A549 (cell line): Measurements from ENCODE around the gene CYP4F8. TPM values are rescaled to one million over a fixed set of nuclear protein-coding genes. Genes with fewer than 3 reads are reported as not detected.

ENCODE experiments used
- ATAC-seq, 2 experiments: fragments of 200-7000 bp in 1 of 2; fragments of >200 bp in 1 of 2; cut with Nextera tagmentation in 1 of 2; cut with Tn5 transposase in 1 of 2; 3 replicates each; pipeline versions ENCODE4 v1.8.0 to v1.9.1; 2018 to 2020; ENCODE audit warnings: mild to moderate bottlenecking in 1 of 2, moderate library complexity in 1 of 2
- CTCF ChIA-PET: fragments of 300-600 bp; sonication (Branson Sonifier 250); formaldehyde crosslinking; extraction: SDS; loops from one replicate; lab custom pipeline; 2021; ENCODE audit warnings: antibody characterized with exemption, inconsistent platforms; lab: Yijun Ruan, JAX
- POLR2A ChIA-PET: fragments of 350-600 bp; formaldehyde crosslinking; extraction: SDS; loops from one replicate; lab custom pipeline; 2021; ENCODE audit warnings: antibody characterized with exemption, inconsistent platforms; lab: Yijun Ruan, JAX
- DNase-seq, 2 experiments: peaks; one replicate each; pipeline versions ENCODE4 v3.0.0 to v3.0.0-alpha.2; 2011 to 2016; ENCODE audit warnings: low read depth in 1 of 2, low spot score in 1 of 2
- FAIRE-seq: peaks from 2 replicates; lab custom pipeline; 2011; peaks lifted over from hg19 to GRCh38; lab: Jason Lieb, UNC
- H3K27ac ChIP-seq, 2 experiments: fragments of >200 bp; sonication (Bioruptor Twin); formaldehyde crosslinking; 3 replicates each; pipeline ENCODE4 v1.5.1; 2016 to 2017
- H3K4me1 ChIP-seq: fragments of >200 bp; sonication (Bioruptor Twin); formaldehyde crosslinking; 3 replicates; pipeline ENCODE4 v1.6.1; 2016
- H3K4me2 ChIP-seq: fragments of >200 bp; sonication (Bioruptor Twin); formaldehyde crosslinking; 3 replicates; pipeline ENCODE4 v1.6.1; 2016
- H3K4me3 ChIP-seq: fragments of >200 bp; sonication (Bioruptor Twin); formaldehyde crosslinking; 3 replicates; pipeline ENCODE4 v1.5.1; 2016
- H3K9me3 ChIP-seq: fragments of >200 bp; sonication (Bioruptor Twin); formaldehyde crosslinking; 3 replicates; pipeline ENCODE4 v1.6.1; 2016
- CEBPB ChIP-seq, 2 experiments: fragments of >200 bp in 1 of 2; sonication (Bioruptor Twin) in 1 of 2; formaldehyde crosslinking in 1 of 2; IDR thresholded peaks; 2 replicates each; pipeline ENCODE4 v1.6.1; 2012 to 2016
- EHMT2 ChIP-seq: fragments of 200-600 bp; sonication (generic); IDR thresholded peaks from 2 replicates; pipeline ENCODE4 v1.6.1; 2016; ENCODE audit warnings: antibody characterized with exemption, low read depth, mild to moderate bottlenecking, moderate library complexity
- FOXS1 ChIP-seq: fragments of 250-450 bp; sonication (Bioruptor Pico); IDR thresholded peaks from 2 replicates; pipeline ENCODE4 v1.5.0; 2020; ENCODE audit warnings: mild to moderate bottlenecking, moderate library complexity
- GATA3 ChIP-seq: IDR thresholded peaks from 2 replicates; pipeline ENCODE4 v1.6.1; 2012; ENCODE audit warnings: borderline replicate concordance
- HDAC2 ChIP-seq: fragments of 200-600 bp; sonication (generic); IDR thresholded peaks from 2 replicates; pipeline ENCODE4 v1.6.1; 2016
- HOXA7 ChIP-seq: fragments of 250-450 bp; sonication (Bioruptor Pico); IDR thresholded peaks from 2 replicates; pipeline ENCODE4 v1.5.0; 2020; ENCODE audit warnings: mild to moderate bottlenecking, moderate library complexity
- HOXB5 ChIP-seq: fragments of 250-450 bp; sonication (Bioruptor Pico); IDR thresholded peaks from 2 replicates; pipeline ENCODE4 v1.5.0; 2020; ENCODE audit warnings: mild to moderate bottlenecking, moderate library complexity
- JUN ChIP-seq, 2 experiments: fragments of >200 bp; sonication (Bioruptor Twin); formaldehyde crosslinking; IDR thresholded peaks; 2 replicates in 1 of 2; 3 replicates in 1 of 2; pipeline ENCODE4 v1.6.1; 2016 to 2017
- JUNB ChIP-seq: fragments of >200 bp; sonication (Bioruptor Twin); formaldehyde crosslinking; IDR thresholded peaks from 2 replicates; pipeline ENCODE4 v1.6.1; 2016
- MAZ ChIP-seq: fragments of 150-350 bp; IDR thresholded peaks from 2 replicates; pipeline ENCODE4 v1.6.1; 2014; ENCODE audit warnings: antibody characterized with exemption, low read depth, low read length, borderline replicate concordance
- MYC ChIP-seq: IDR thresholded peaks from 2 replicates; pipeline ENCODE4 v1.6.1; 2012; ENCODE audit warnings: mild to moderate bottlenecking, inconsistent platforms, low read length, improper control_type of control experiment, borderline replicate concordance
- NPAS2 ChIP-seq: fragments of 250-450 bp; sonication (Bioruptor Pico); IDR thresholded peaks from 2 replicates; pipeline ENCODE4 v1.8.0; 2022; ENCODE audit warnings: mild to moderate bottlenecking, moderate library complexity, borderline replicate concordance
- POLR2A ChIP-seq: IDR thresholded peaks from 2 replicates; pipeline ENCODE4 v1.6.1; 2012; ENCODE audit warnings: mild to moderate bottlenecking, low read length
- POLR2AphosphoS2 ChIP-seq: conservative IDR thresholded peaks from 2 replicates; pipeline ENCODE4 v1.6.1; 2012; ENCODE audit warnings: low read length, improper control_type of control experiment, inconsistent platforms
- RAD21 ChIP-seq, 2 experiments: fragments of >200 bp in 1 of 2; sonication (Bioruptor Twin) in 1 of 2; formaldehyde crosslinking in 1 of 2; IDR thresholded peaks in 1 of 2; conservative IDR thresholded peaks in 1 of 2; 2 replicates in 1 of 2; 3 replicates in 1 of 2; pipeline ENCODE4 v1.6.1; 2012 to 2018; ENCODE audit warnings: inconsistent platforms in 1 of 2
- RCOR1 ChIP-seq: fragments of 150-350 bp; IDR thresholded peaks from 2 replicates; pipeline ENCODE4 v1.6.1; 2014; ENCODE audit warnings: antibody characterized with exemption, low read length, low read depth
- RFX5 ChIP-seq: fragments of 450-650 bp; IDR thresholded peaks from 2 replicates; pipeline ENCODE4 v1.7.1; 2014; ENCODE audit warnings: antibody characterized with exemption, mild to moderate bottlenecking, moderate library complexity
- SREBF2 ChIP-seq: fragments of 450-650 bp; IDR thresholded peaks from 2 replicates; pipeline ENCODE4 v1.6.1; 2014; ENCODE audit warnings: mild to moderate bottlenecking, moderate library complexity
- TP53 ChIP-seq: fragments of 250-450 bp; sonication (Bioruptor Pico); IDR thresholded peaks from 2 replicates; pipeline ENCODE4 v1.5.0; 2021; ENCODE audit warnings: mild to moderate bottlenecking, moderate library complexity
- ZC3H11A ChIP-seq: fragments of 450-650 bp; IDR thresholded peaks from 2 replicates; pipeline ENCODE4 v1.6.1; 2014; ENCODE audit warnings: antibody characterized with exemption, mild to moderate bottlenecking
- whole genome bisulfite sequencing: methylation state at CpG from one replicate; pipeline ENCODE4 v1.1.6; 2017; ENCODE audit errors: missing lambda C conversion rate; 5-methylcytosine and 5-hydroxymethylcytosine counted together
- polyA minus RNA-seq: library from RNA; depleted of rRNA, polyadenylated mRNA; stranded (reverse); fragments of >200 nt; gene quantifications from 2 replicates; pipeline ENCODE4 v1.2.3, GENCODE V29; 2011; rRNA and poly(A)+ RNA removed
- polyA plus RNA-seq, 4 experiments: library from polyadenylated mRNA; depleted of rRNA in 3 of 4; stranded (reverse); fragments of >200 nt; fragmentation: RNase III in 1 of 4; extraction: RNeasy Plus Mini Kit Qiagen cat#74134 plus additional on column Dnase treatment in 1 of 4; gene quantifications; 2 replicates in 3 of 4; 3 replicates in 1 of 4; pipeline ENCODE4 v1.2.3, GENCODE V29; 2011 to 2017
- TF ChIP-seq, protein P1 (sequence below): fragments of 450-650 bp; IDR thresholded peaks from 2 replicates; pipeline ENCODE4 v1.6.1; 2014; ENCODE audit warnings: antibody characterized with exemption
- TF ChIP-seq, protein P2 (sequence below): IDR thresholded peaks from 2 replicates; pipeline ENCODE4 v1.6.1; 2012; ENCODE audit warnings: low read depth, borderline replicate concordance
- TF ChIP-seq, protein P3 (sequence below): fragments of 250-450 bp; sonication (Bioruptor Pico); IDR thresholded peaks from 2 replicates; pipeline ENCODE4 v1.5.0; 2021; ENCODE audit warnings: mild to moderate bottlenecking, moderate library complexity, borderline replicate concordance
- TF ChIP-seq, protein P4 (sequence below): fragments of >200 bp; sonication (Bioruptor Twin); formaldehyde crosslinking; IDR thresholded peaks from 3 replicates; pipeline ENCODE4 v1.6.1; 2016

The CYP4F8 gene, protein sequence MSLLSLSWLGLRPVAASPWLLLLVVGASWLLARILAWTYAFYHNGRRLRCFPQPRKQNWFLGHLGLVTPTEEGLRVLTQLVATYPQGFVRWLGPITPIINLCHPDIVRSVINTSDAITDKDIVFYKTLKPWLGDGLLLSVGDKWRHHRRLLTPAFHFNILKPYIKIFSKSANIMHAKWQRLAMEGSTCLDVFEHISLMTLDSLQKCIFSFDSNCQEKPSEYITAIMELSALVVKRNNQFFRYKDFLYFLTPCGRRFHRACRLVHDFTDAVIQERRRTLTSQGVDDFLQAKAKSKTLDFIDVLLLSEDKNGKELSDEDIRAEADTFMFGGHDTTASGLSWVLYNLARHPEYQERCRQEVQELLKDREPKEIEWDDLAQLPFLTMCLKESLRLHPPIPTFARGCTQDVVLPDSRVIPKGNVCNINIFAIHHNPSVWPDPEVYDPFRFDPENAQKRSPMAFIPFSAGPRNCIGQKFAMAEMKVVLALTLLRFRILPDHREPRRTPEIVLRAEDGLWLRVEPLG
- polyA plus RNA-seq (2011; rRNA removed) (not detected in 2 replicates), polyA plus RNA-seq (2017; fragmentation: RNase III; extraction: RNeasy Plus Mini Kit Qiagen cat#74134 plus additional on column Dnase treatment) (not detected in 3 replicates), polyA minus RNA-seq (not detected in 2 replicates)
- not detected in 2 replicates for polyA plus RNA-seq (2012; cell fraction: cytosol; rRNA removed)
- not detected in 2 replicates for polyA plus RNA-seq (2012; cell fraction: nucleus; rRNA removed)

DNA sequence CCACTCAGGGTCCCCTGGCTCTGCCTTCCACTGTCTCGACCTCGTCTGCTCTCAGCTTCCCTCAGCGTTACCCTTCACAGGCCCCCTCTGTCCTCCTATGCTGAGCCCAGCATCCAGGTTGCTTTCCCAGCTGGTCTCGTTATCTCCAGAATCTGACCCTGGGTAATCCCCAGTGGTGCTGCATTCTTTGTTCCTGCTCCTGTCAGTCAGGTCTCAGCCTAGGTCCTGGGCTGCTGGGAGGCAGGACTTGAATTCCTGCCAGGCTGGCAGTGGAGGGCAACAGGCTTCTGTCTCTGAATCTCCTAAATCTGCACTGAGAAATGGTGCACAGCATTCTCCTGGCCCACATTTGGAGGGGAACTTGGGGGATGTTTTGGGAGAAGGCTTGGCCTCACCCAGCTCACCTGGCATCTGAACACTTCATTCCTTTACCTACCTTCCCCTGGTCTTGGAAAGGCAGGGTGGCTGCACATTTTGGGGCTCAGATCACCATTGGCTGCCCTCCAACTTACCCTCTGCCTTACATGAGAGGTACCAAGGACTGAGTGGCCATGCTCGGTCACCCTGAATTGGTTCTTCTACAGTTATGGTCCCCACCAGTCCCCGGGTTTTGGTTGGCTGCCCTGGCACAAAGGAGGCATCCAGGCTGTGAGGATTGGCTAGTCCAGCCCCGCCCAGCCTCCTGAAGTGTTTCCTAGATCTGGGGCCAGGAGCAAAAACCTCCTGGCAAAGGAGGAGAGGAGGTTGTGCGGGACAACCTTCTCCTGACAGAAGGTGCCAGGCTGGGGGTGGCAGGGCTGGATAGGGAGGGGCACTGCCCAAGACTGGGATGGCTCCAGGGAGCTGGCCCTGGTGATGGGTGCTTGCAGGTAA is at the start of gene CYP4F8:
CYP4F8 (plus strand) TSS at position 712 of the 873 bp plus-strand sequence. CDS start 399 bp downstream, outside the sequence.
- ATAC-seq (no peak; a peak in 1 of 6 replicates), FAIRE-seq (no peak), DNase-seq (no peak)
- H3K9me3 ChIP-seq, result no peaks in the 10 kb centered on the region
- no peak within 1 kb of the TSS for H3K4me2 ChIP-seq
- no peaks in the 10 kb centered on the region for H3K4me1 ChIP-seq
- H3K4me3 ChIP-seq, result no peak within 1 kb of the TSS
- no peak within 1 kb of the TSS for H3K27ac ChIP-seq
- CTCF ChIA-PET, result interaction anchor here (0.6 kb wide), 1 partner anchor 654 kb away, joined by 3 read pairs; no protein-coding TSS in a partner anchor
- 33% methylated on average over 5 of the region's 8 CpGs for WGBS
- POLR2A ChIA-PET, result no interaction called here
- TF ChIP-seq, protein P1, sequence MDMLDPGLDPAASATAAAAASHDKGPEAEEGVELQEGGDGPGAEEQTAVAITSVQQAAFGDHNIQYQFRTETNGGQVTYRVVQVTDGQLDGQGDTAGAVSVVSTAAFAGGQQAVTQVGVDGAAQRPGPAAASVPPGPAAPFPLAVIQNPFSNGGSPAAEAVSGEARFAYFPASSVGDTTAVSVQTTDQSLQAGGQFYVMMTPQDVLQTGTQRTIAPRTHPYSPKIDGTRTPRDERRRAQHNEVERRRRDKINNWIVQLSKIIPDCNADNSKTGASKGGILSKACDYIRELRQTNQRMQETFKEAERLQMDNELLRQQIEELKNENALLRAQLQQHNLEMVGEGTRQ, result no peak
- TF ChIP-seq ZC3H11A (no peak), HDAC2 (no peak), POLR2AphosphoS2 (no peak), RFX5 (no peak), JUNB (no peak), CEBPB (IDR thresholded peaks at IDR 0.05) (no peak), HOXB5 (CRISPR knock-in tag) (no peak), HOXA7 (CRISPR knock-in tag) (no peak)
- TF ChIP-seq, protein P2, sequence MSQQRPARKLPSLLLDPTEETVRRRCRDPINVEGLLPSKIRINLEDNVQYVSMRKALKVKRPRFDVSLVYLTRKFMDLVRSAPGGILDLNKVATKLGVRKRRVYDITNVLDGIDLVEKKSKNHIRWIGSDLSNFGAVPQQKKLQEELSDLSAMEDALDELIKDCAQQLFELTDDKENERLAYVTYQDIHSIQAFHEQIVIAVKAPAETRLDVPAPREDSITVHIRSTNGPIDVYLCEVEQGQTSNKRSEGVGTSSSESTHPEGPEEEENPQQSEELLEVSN, result no peak

DNA sequence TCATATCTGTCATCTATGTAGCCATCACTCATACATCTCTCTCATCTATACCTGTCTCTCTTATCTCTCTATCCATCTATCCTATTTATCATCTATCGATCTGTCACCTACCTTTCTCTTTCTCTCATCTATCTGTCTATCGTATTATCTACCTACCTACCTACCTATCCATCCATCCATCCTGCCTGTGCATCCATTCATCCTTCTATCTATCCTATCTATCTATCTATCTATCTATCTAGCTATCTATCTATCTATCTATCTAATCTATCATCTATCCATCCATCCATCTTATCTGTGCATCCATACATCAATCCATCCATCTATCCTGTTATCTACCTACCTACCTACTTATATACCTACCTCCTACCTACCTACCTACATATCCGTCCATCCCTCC is 44.6 kb upstream of the CYP4F8 start:
- ChIA-PET CTCF (no interaction called here), POLR2A (no interaction called here)
- Histone ChIP-seq H3K4me3 (no peak overlapping the region), H3K4me1 (no peaks in the 10 kb centered on the region), H3K4me2 (no peak overlapping the region)
- ATAC-seq, result no peak
- TF ChIP-seq MAZ, result no peak
- no peak for TF ChIP-seq CEBPB (IDR thresholded peaks at IDR 0.05)
- no peak for TF ChIP-seq NPAS2 (CRISPR knock-in tag)
- TF ChIP-seq POLR2A, result no peak
- no peak for TF ChIP-seq HOXB5 (CRISPR knock-in tag)
- TF ChIP-seq TP53 (CRISPR knock-in tag), result no peak
- no peak for TF ChIP-seq JUN (IDR thresholded peaks at IDR 0.05)
- no peak for TF ChIP-seq EHMT2
- TF ChIP-seq RCOR1, result no peak
- TF ChIP-seq, protein P3, sequence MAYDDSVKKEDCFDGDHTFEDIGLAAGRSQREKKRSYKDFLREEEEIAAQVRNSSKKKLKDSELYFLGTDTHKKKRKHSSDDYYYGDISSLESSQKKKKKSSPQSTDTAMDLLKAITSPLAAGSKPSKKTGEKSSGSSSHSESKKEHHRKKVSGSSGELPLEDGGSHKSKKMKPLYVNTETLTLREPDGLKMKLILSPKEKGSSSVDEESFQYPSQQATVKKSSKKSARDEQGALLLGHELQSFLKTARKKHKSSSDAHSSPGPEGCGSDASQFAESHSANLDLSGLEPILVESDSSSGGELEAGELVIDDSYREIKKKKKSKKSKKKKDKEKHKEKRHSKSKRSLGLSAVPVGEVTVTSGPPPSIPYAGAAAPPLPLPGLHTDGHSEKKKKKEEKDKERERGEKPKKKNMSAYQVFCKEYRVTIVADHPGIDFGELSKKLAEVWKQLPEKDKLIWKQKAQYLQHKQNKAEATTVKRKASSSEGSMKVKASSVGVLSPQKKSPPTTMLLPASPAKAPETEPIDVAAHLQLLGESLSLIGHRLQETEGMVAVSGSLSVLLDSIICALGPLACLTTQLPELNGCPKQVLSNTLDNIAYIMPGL (CRISPR knock-in tag), result no peak
- no peak for TF ChIP-seq FOXS1
- TF ChIP-seq, protein P4, sequence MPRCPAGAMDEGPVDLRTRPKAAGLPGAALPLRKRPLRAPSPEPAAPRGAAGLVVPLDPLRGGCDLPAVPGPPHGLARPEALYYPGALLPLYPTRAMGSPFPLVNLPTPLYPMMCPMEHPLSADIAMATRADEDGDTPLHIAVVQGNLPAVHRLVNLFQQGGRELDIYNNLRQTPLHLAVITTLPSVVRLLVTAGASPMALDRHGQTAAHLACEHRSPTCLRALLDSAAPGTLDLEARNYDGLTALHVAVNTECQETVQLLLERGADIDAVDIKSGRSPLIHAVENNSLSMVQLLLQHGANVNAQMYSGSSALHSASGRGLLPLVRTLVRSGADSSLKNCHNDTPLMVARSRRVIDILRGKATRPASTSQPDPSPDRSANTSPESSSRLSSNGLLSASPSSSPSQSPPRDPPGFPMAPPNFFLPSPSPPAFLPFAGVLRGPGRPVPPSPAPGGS, result no peak
- TF ChIP-seq, protein P2, result no peak
- no peak for TF ChIP-seq SREBF2
- TF ChIP-seq GATA3, result no peak
- TF ChIP-seq MYC, result no peak
- no peak for TF ChIP-seq RAD21 (conservative IDR thresholded peaks at IDR 0.05 in 1 of 2, IDR thresholded peaks at IDR 0.05 in 1 of 2)
- TF ChIP-seq, all 56 proteins: peak for 0
- DNase-seq, result no peak
- 30% methylated on average over 3 of the region's 3 CpGs for whole genome bisulfite sequencing
- H3K27ac ChIP-seq, result no peak overlapping the region
- H3K9me3 ChIP-seq, result no peaks in the 10 kb centered on the region
- no peak for FAIRE-seq
